ENCODE results near the gene COL5A1.

The COL5A1 gene

GRCh38 chr9:134621558-134622110 lies 20.0 kb upstream of the COL5A1 start:
- DNase-seq (ENCODE audit: low read depth), result no peak
- no peak for TF ChIP-seq CTCF (IDR thresholded peaks at IDR 0.05; ENCODE audit: low read depth, low read length, missing control alignments)
- H3K4me3 ChIP-seq (ENCODE audit: low read depth, low read length), result no peak overlapping the region
- in situ Hi-C loops (cut with HindIII; ENCODE audit: low sequenced_read_pairs), result no loop called here

- TF ChIP-seq CTCF (IDR thresholded peaks at IDR 0.05; ENCODE audit: low read depth, low read length, missing control alignments), result no peak
- in situ Hi-C loops (cut with HindIII; ENCODE audit: low sequenced_read_pairs), result no loop called here
- H3K4me3 ChIP-seq (ENCODE audit: low read depth, low read length), result no peak overlapping the region
- no peak for DNase-seq (ENCODE audit: low read depth)
These were observed 18.7 kb upstream of the COL5A1 start for GRCh38 chr9:134622896-134623257.

- no peak for DNase-seq (ENCODE audit: low read depth)
- in situ Hi-C loops (cut with HindIII; ENCODE audit: low sequenced_read_pairs), result no loop called here
- H3K4me3 ChIP-seq (ENCODE audit: low read depth, low read length), result no peak overlapping the region
- no peak for TF ChIP-seq CTCF (IDR thresholded peaks at IDR 0.05; ENCODE audit: low read depth, low read length, missing control alignments)
These were observed 18.1 kb upstream of the COL5A1 start for GRCh38 chr9:134623258-134624066.

GRCh38 chr9:134624137-134624591 lies 17.4 kb upstream of the COL5A1 start:
- H3K4me3 ChIP-seq (ENCODE audit: low read depth, low read length), result no peak overlapping the region
- in situ Hi-C loops (cut with HindIII; ENCODE audit: low sequenced_read_pairs), result no loop called here
- TF ChIP-seq CTCF (IDR thresholded peaks at IDR 0.05; ENCODE audit: low read depth, low read length, missing control alignments), result no peak
- no peak for DNase-seq (ENCODE audit: low read depth)

- TF ChIP-seq CTCF (IDR thresholded peaks at IDR 0.05; ENCODE audit: low read depth, low read length, missing control alignments), result no peak
- no peak for DNase-seq (ENCODE audit: low read depth)
- in situ Hi-C loops (cut with HindIII; ENCODE audit: low sequenced_read_pairs), result no loop called here
- H3K4me3 ChIP-seq (ENCODE audit: low read depth, low read length), result no peak overlapping the region
These were observed 16.9 kb upstream of the COL5A1 start for GRCh38 chr9:134624621-134625181.

GRCh38 chr9:134625361-134626068 lies 16.1 kb upstream of the COL5A1 start:
- H3K4me3 ChIP-seq (ENCODE audit: low read depth, low read length), result no peak overlapping the region
- in situ Hi-C loops (cut with HindIII; ENCODE audit: low sequenced_read_pairs), result no loop called here
- no peak for TF ChIP-seq CTCF (IDR thresholded peaks at IDR 0.05; ENCODE audit: low read depth, low read length, missing control alignments)
- no peak for DNase-seq (ENCODE audit: low read depth)

Data from astrocyte of the cerebellum (primary cell).